Activated naive CD4-positive, alpha-beta T cell treated with anti-CD3 and anti-CD28 coated beads for 36 hours (primary cell): ENCODE data around the gene MGST2. TPM values are rescaled to one million over a fixed set of nuclear protein-coding genes. Genes with fewer than 3 reads are reported as not detected.
"Not testable (repeated sequence)": the region's sequence is repeated elsewhere in the genome, so short reads cannot be mapped to it uniquely, and the experiment has no call there.

ENCODE experiments used
- CTCF ChIA-PET: fragments of 350-600 bp; sonication (Branson Sonifier 250); formaldehyde crosslinking; loops from one replicate; lab custom pipeline; 2021; ENCODE audit warnings: antibody characterized with exemption; lab: Charles Lee
- DNase-seq: peaks from one replicate; pipeline ENCODE4 v3.0.0-alpha.2; 2020
- H3K27ac Mint-ChIP-seq: one replicate; pipeline ENCODE4 v1.8.0; 2021; ENCODE audit warnings: mild to moderate bottlenecking, mixed read lengths
- H3K27me3 Mint-ChIP-seq: one replicate; pipeline ENCODE4 v1.8.0; 2021; ENCODE audit warnings: low read depth, mixed read lengths
- H3K36me3 Mint-ChIP-seq: one replicate; pipeline ENCODE4 v1.8.0; 2021; ENCODE audit warnings: low read depth, mixed read lengths
- H3K4me1 Mint-ChIP-seq: one replicate; pipeline ENCODE4 v1.8.0; 2021; ENCODE audit warnings: low read depth, mixed read lengths
- H3K4me3 Mint-ChIP-seq: one replicate; pipeline ENCODE4 v1.8.0; 2021; ENCODE audit warnings: mild to moderate bottlenecking, moderate library complexity, mixed read lengths
- H3K9me3 Mint-ChIP-seq: one replicate; pipeline ENCODE4 v1.8.0; 2021; ENCODE audit warnings: mixed read lengths
- intact Hi-C: fragments of 100-400 bp; cut with micrococcal nuclease; formaldehyde crosslinking; loops from one replicate; pipeline ENCODE4 v1.15.1; 2023
- total RNA-seq, 2 experiments: library from RNA; stranded (reverse); gene quantifications; one replicate each; pipeline ENCODE4 v1.2.3, GENCODE V29; 2021

The MGST2 gene
- total RNA-seq, 2 experiments from 2014 or later = 5.4 to 6.2 TPM

DNA sequence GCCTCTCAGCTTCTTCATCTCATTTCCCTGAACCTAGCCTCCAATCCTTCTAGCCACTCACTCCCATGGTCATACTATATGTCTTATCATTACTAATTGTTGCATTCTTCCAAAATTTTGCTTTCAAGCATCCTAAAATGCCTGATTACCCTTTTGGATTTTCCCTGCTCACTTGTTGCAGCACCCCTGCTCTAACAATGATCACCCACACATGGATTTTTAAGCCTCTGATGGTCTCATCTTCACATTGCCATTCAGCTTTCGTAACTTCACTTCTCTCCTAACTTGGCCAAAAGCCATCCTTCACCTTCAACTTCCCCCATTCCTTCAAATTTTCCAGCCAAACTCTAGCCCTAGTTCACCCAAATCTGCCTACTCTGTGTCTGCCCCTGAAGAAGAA is 33.8 kb upstream of the MGST2 start:
- no peak overlapping the region for H3K27ac Mint-ChIP-seq
- H3K4me3 Mint-ChIP-seq = no peak overlapping the region
- intact Hi-C loops = no loop called here
- no peaks in the 10 kb centered on the region for H3K4me1 Mint-ChIP-seq
- no peaks in the 10 kb centered on the region for H3K9me3 Mint-ChIP-seq
- H3K36me3 Mint-ChIP-seq = no peaks in the 10 kb centered on the region
- no peak for DNase-seq
- CTCF ChIA-PET = interaction anchor here (1.0 to 1.1 kb wide), 2 partner anchors 14 to 22 kb away, joined by 3 to 4 read pairs; no protein-coding TSS in a partner anchor
- peaks cover 13% of the 10 kb centered on the region for H3K27me3 Mint-ChIP-seq

DNA sequence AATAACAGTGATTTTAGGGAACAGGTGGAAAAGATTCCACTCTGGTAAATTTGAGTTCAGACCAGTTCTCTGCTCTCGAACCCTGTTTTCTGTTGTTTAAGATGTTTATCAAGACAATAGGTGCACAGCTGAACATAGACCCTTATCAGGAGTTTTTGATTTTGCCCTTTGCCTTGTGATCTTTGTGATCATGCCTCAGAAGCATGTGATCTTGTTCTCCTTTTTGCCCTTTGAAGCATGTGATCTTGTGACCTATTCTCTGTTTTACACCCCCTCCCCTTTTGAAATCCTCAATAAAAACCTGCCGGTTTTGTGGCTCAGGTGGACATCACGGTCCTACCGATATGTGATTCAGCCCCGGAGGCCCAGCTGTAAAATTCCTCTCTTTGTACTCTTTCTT is 32.9 kb upstream of the MGST2 start:
- H3K27ac Mint-ChIP-seq, H3K4me1 Mint-ChIP-seq, DNase-seq, CTCF ChIA-PET, H3K36me3 Mint-ChIP-seq, H3K9me3 Mint-ChIP-seq, intact Hi-C loops, H3K4me3 Mint-ChIP-seq: not testable (repeated sequence)
- H3K27me3 Mint-ChIP-seq = peaks cover 13% of the 10 kb centered on the region

DNA sequence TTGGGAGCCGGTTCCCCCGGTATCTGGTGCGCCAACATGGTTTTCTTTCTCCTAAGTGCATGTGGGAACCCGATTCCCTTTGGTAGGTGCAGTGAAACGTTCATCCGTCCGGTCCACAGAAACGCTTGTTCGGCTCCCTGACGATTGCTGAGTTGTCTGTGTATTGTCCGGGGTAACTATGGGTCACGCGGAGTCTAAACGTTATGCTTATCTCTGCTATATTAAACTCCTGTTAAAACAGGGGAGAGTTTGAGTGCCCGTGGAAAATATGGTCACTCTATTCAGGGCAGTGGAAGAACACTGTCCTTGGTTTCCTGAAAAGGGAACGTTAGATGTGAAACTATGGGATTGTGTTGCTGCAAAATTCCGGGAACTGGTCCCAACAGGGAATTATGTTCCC is 32.4 kb upstream of the MGST2 start:
- intact Hi-C loops = no loop called here
- Mint-ChIP-seq H3K4me1 (no peaks in the 10 kb centered on the region), H3K27ac (no peak overlapping the region), H3K27me3 (peaks cover 13% of the 10 kb centered on the region), H3K36me3 (no peaks in the 10 kb centered on the region), H3K9me3 (peaks cover 7% of the 10 kb centered on the region), H3K4me3 (no peak overlapping the region)
- no peak for DNase-seq
- CTCF ChIA-PET = no interaction called here

DNA sequence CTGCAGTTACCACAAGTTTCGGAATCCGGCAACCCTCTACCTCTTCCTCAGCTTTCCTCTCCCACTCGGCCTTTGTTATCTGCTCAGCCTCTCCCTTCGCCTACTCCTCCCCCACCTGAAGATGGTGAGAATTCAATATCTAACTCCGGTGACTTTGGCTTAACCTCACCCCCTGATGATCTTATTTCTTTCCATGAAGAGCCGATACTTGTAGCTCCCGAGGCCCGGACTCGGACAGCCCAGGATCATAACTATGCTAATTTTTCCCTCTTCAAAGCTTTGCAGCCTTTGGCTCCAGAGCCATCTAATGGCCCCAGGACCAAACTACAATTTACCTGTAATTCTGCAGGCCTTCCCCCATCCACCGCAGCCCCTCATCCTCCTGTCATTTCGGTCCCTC is 32.0 kb upstream of the MGST2 start:
- Mint-ChIP-seq H3K4me1 (no peaks in the 10 kb centered on the region), H3K4me3 (no peak overlapping the region), H3K36me3 (no peaks in the 10 kb centered on the region), H3K27me3 (peaks cover 13% of the 10 kb centered on the region), H3K27ac (no peak overlapping the region), H3K9me3 (peaks cover 10% of the 10 kb centered on the region)
- DNase-seq = no peak
- intact Hi-C loops = no loop called here
- CTCF ChIA-PET = interaction anchor here (1.1 kb wide), 1 partner anchor 31 kb away, joined by 3 read pairs; no protein-coding TSS in a partner anchor

DNA sequence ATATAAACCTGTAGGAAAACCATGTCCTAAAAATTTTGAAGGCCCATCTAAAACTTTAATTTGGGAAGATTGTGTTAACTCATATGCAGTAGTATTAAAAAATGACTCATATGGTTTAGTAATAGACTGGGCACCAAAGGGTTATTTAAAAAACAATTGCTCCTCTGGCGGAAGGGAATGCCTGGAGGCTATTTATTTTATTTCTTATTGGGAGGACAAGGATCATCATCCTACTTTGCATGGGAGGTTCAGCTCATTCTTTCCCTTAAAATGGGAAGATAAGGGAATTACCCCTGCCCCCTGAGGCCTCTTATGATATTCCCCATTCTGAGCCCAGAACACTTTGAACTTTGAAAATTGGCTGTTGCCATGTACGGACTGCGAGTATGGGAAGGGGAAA is 29.7 kb upstream of the MGST2 start:
- H3K4me3 Mint-ChIP-seq = no peak overlapping the region
- no peak overlapping the region for H3K27ac Mint-ChIP-seq
- intact Hi-C loops = no loop called here
- peaks cover 11% of the 10 kb centered on the region for H3K27me3 Mint-ChIP-seq
- H3K4me1 Mint-ChIP-seq = no peaks in the 10 kb centered on the region
- peaks cover 17% of the 10 kb centered on the region for H3K9me3 Mint-ChIP-seq
- CTCF ChIA-PET = no interaction called here
- no peak for DNase-seq
- no peaks in the 10 kb centered on the region for H3K36me3 Mint-ChIP-seq

DNA sequence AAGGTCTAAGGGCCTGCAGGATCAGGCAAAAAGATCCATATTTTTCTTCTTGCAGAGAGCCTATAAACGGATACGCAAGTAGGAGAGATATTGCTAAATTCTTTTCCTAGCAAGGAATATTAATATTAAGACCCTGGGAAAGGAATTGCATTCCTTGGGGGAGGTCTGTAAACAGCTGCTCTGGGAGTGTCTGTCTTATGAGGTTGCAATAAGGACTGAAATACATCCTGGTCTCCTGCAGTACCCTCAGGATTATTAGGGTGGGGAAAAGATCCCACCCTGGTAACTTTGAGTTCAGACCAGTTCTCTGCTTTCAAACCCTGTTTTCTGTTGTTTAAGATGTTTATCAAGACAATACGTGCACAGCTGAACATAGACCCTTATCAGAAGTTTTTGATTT is 27.3 kb upstream of the MGST2 start:
- H3K9me3 Mint-ChIP-seq = peaks cover 17% of the 10 kb centered on the region
- H3K4me3 Mint-ChIP-seq, DNase-seq, intact Hi-C loops, H3K27me3 Mint-ChIP-seq, H3K27ac Mint-ChIP-seq, H3K36me3 Mint-ChIP-seq, H3K4me1 Mint-ChIP-seq: not testable (repeated sequence)
- CTCF ChIA-PET = interaction anchor here (1.3 kb wide), 1 partner anchor 14 kb away, joined by 3 read pairs; no protein-coding TSS in a partner anchor

DNA sequence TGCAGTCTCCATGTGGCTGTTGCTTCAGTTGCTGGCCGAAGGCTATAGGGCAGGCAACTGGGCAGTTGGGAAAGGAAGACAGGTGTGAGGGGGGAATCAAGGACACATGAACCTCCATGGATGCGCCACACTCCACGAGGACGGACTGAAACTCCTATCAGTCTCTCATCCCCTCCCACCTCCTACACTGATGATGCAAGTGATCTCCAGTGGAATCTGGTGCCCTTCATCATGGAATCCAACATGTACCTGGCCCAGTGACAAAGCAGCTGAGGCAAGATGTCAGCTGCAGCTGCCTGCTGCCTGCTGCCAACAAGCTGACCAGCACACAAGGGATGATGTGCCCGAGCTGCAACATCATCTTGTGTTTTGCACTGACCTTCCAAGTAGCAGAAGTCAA is 26.0 kb upstream of the MGST2 start:
- Mint-ChIP-seq H3K36me3 (no peaks in the 10 kb centered on the region), H3K9me3 (peaks cover 17% of the 10 kb centered on the region), H3K27me3 (no peaks in the 10 kb centered on the region), H3K4me3 (no peak overlapping the region), H3K27ac (no peak overlapping the region), H3K4me1 (no peaks in the 10 kb centered on the region)
- DNase-seq = no peak
- intact Hi-C loops = no loop called here
- CTCF ChIA-PET = interaction anchor here (0.7 to 1.3 kb wide), 3 partner anchors 9 to 18 kb away, joined by 3 to 4 read pairs (median 3); no protein-coding TSS in a partner anchor

DNA sequence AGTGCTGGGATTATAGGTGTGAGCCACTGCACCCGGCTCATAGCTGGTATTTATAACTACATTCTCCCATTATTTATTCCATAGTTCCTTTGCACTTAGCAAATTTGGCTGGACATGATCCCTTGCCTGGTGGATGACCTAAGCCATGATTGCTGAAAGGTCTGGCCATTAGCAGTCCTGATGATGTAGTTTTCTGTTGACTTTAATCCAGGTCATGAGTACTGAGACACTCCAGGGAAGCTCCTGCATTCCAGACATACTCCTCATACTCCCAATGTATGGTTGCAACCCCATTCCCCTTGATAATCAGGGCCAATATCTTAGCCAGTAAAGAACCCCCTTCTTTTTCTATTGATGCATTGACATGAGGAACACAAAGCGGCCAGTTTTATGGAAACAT is 24.4 kb upstream of the MGST2 start:
- Mint-ChIP-seq H3K27ac (no peak overlapping the region), H3K36me3 (no peaks in the 10 kb centered on the region), H3K9me3 (peaks cover 17% of the 10 kb centered on the region), H3K27me3 (no peaks in the 10 kb centered on the region), H3K4me3 (no peak overlapping the region), H3K4me1 (no peaks in the 10 kb centered on the region)
- CTCF ChIA-PET = interaction anchor here (1.5 kb wide), 1 partner anchor 11 kb away, joined by 4 read pairs; no protein-coding TSS in a partner anchor
- no peak for DNase-seq
- intact Hi-C loops = no loop called here

DNA sequence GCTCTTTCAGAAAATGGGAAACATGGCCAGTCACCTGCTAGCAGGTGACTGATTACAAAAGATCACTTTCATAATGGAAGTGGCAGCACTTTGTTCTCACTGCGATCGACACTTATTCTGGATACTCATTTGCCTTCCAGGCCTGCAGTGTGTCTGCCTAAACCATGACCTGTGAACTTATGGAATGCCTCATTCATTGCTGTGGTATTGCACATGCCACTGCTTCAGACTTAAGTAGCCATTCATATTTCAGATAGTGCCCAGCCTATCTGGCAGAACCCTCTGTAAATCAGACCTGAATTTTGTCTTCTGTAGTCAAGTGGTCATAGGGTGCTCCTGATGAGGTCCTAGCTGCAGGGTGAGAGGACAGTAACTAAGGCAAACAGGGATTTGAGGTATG is 23.3 kb upstream of the MGST2 start:
- Mint-ChIP-seq H3K36me3 (no peaks in the 10 kb centered on the region), H3K4me3 (no peak overlapping the region), H3K4me1 (no peaks in the 10 kb centered on the region), H3K27ac (no peak overlapping the region), H3K27me3 (no peaks in the 10 kb centered on the region), H3K9me3 (peaks cover 16% of the 10 kb centered on the region)
- CTCF ChIA-PET = no interaction called here
- intact Hi-C loops = no loop called here
- no peak for DNase-seq

DNA sequence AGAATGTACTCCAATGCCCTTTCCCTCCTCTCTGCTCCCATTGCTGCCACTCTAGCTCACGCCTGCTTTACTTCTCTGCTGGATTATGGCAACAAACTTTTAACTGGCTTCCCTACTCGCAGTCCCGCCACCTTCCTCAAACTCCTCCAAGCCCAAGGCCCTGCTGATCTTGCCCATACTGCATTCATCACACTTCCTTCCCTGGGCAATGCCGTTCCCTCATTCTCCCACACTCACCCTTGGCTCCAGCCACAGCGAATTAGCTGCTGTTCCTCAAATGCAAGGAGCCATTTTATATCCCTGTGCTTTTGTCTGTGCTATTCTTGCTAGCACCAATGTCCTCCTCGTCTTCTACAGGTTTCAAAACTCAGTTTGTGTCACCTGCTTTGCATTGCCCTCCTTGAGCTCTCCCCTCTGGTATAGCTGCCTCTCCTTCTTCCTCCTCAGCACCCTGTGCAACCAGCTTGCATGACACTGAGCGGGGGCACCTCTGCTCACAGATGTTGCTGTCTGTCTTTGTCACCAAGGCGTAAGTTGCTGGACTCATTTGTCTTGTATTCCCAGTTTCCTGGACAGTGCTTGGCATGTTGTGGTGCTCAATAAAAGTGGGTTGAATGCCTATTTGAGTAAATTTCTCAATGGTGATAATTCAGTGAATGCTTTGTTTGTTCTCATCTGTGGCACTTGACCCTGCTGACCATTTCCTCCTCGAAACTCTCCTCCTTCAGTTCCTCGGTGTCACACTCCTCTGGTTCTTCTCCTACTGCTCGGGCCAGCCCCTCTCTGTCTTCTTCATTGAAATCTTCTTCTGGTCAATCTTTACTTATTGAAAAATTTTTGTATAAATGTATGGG is 22.4 kb upstream of the MGST2 start:
- Mint-ChIP-seq H3K9me3 (peaks cover 10% of the 10 kb centered on the region), H3K36me3 (no peaks in the 10 kb centered on the region), H3K27ac (no peak overlapping the region), H3K4me3 (no peak overlapping the region), H3K27me3 (no peaks in the 10 kb centered on the region), H3K4me1 (no peaks in the 10 kb centered on the region)
- CTCF ChIA-PET = no interaction called here
- intact Hi-C loops = no loop called here
- no peak for DNase-seq

DNA sequence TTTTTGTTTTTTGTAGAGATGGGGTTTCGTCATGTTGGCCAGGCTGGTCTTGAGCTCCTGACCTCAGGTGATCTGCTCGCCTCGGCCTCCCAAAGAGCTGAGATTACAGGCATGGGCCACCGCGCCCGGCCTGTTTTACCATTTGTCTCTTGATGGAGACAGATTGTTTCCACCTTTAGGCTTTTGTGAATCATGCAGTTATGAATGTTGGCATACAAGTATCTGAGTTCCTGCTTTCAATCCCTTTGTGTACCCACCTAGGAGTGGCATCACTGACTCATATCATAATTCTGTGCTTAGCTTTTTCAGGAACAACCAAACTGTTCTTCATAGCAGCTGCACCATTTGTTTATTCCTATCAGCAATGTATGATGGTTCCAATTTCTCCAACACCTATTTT is 20.2 kb upstream of the MGST2 start:
- intact Hi-C loops = no loop called here
- Mint-ChIP-seq H3K4me1 (no peaks in the 10 kb centered on the region), H3K36me3 (no peaks in the 10 kb centered on the region), H3K27ac (no peak overlapping the region), H3K4me3 (no peak overlapping the region), H3K27me3 (no peaks in the 10 kb centered on the region), H3K9me3 (no peaks in the 10 kb centered on the region)
- DNase-seq = no peak
- CTCF ChIA-PET = interaction anchor here (0.6 to 2.7 kb wide), 5 partner anchors 9 to 123 kb away, joined by 3 to 11 read pairs (median 3); no protein-coding TSS in a partner anchor

DNA sequence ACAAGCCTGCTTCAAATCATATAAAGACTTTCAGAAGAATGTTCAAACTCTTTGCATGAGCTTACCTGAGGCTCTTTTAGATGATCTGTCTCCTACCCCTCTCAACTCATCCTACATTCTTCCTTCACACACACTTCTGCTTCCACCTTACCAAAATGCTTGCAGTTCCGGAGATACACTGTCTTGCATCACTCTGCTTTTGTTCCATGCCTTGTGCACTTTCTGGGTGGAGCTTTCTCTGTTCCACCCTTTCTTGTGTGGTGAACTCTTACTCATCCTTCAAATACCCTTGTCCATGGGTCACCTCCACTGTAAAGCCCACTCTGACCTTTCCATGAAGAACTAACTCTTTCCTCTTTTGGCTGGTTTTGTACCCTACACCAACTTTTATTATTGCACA is 18.4 kb upstream of the MGST2 start:
- DNase-seq = no peak
- CTCF ChIA-PET = interaction anchor here (1.5 to 2.7 kb wide), 2 partner anchors 8 to 43 kb away, joined by 6 to 11 read pairs; no protein-coding TSS in a partner anchor
- Mint-ChIP-seq H3K27me3 (no peaks in the 10 kb centered on the region), H3K4me1 (peaks cover 3% of the 10 kb centered on the region), H3K27ac (no peak overlapping the region), H3K4me3 (no peak overlapping the region), H3K9me3 (no peaks in the 10 kb centered on the region), H3K36me3 (no peaks in the 10 kb centered on the region)
- intact Hi-C loops = no loop called here

DNA sequence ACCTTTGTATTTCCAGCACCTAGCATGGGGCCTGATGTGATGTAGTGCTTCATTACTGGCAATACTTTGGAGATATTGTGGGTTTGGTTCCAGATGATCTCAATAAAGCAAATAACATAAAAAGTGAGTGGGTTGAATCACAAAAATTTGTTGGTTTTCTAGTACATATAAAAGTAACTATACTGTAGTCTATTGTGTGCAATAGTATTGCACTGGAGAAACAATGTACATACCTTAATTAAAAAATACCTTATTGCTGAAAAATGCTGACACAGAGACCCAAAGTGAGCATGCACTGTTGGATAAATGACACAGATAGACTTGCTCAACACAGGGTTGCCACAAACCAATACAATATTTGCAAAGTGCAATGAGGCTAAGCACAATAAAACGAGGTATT is 17.7 kb upstream of the MGST2 start:
- CTCF ChIA-PET = interaction anchor here (2.7 kb wide), 1 partner anchor 44 kb away, joined by 11 read pairs; no protein-coding TSS in a partner anchor
- H3K36me3 Mint-ChIP-seq = no peaks in the 10 kb centered on the region
- intact Hi-C loops = no loop called here

More for the DNA sequence above, 17.7 kb upstream of the MGST2 start:
- H3K9me3 Mint-ChIP-seq = no peaks in the 10 kb centered on the region
- peaks cover 3% of the 10 kb centered on the region for H3K4me1 Mint-ChIP-seq
- DNase-seq = no peak
- peaks cover 2% of the 10 kb centered on the region for H3K27me3 Mint-ChIP-seq
- H3K27ac Mint-ChIP-seq = no peak overlapping the region
- H3K4me3 Mint-ChIP-seq = no peak overlapping the region
